ENCODE measurements around the gene DIDO1.

GRCh38 chr20:62964700-62965099, 38.4 kb upstream of the DIDO1 start:
- no peak for TF ChIP-seq CTCF (conservative IDR thresholded peaks at IDR 0.05 in 1 of 2, IDR thresholded peaks at IDR 0.05 in 1 of 2; ENCODE audit: extremely low read depth in 1 of 2, insufficient read depth in 1 of 2, low read depth in 1 of 2, low read length in 2 of 2)
- no peak for TF ChIP-seq EZH2 (IDR thresholded peaks at IDR 0.05; ENCODE audit: borderline replicate concordance, low read length)

Data from mammary epithelial cell (primary cell).